Mesodermal cell (in vitro differentiated cells): ENCODE data around the gene TGFBR2.

Source experiments
- H3K27ac ChIP-seq: 2 replicates; pipeline ENCODE4 v1.7.0; 2013; ENCODE audit warnings: mild to moderate bottlenecking, low read depth, low read length, moderate library complexity; ENCODE audit not compliant: severe bottlenecking
- H3K36me3 ChIP-seq: 2 replicates; pipeline ENCODE4 v1.7.1; 2013; ENCODE audit warnings: mild to moderate bottlenecking, low read length, moderate library complexity; ENCODE audit not compliant: control insufficient read depth, insufficient read depth
- H3K4me1 ChIP-seq: one replicate; pipeline ENCODE4 v1.7.1; 2013; ENCODE audit warnings: mild to moderate bottlenecking, low read length; ENCODE audit not compliant: insufficient read depth, control insufficient read depth, poor library complexity, severe bottlenecking
- H3K4me3 ChIP-seq: 2 replicates; pipeline ENCODE4 v1.7.0; 2013; ENCODE audit warnings: low read length, control low read depth, mild to moderate bottlenecking; ENCODE audit not compliant: insufficient read depth, poor library complexity, severe bottlenecking; ENCODE audit errors: extremely low read depth
- H3K9me3 ChIP-seq: 2 replicates; pipeline ENCODE4 v1.7.1; 2013; ENCODE audit warnings: mild to moderate bottlenecking, low read length, moderate library complexity; ENCODE audit not compliant: control insufficient read depth
- WGBS, 2 experiments: methylation state at CpG; one replicate each; pipeline ENCODE4 v1.1.5; 2013; ENCODE audit warnings: missing lambda C conversion rate in 2 of 2; ENCODE audit not compliant: insufficient coverage in 2 of 2; 5-methylcytosine and 5-hydroxymethylcytosine counted together

TGFBR2 gene

DNA sequence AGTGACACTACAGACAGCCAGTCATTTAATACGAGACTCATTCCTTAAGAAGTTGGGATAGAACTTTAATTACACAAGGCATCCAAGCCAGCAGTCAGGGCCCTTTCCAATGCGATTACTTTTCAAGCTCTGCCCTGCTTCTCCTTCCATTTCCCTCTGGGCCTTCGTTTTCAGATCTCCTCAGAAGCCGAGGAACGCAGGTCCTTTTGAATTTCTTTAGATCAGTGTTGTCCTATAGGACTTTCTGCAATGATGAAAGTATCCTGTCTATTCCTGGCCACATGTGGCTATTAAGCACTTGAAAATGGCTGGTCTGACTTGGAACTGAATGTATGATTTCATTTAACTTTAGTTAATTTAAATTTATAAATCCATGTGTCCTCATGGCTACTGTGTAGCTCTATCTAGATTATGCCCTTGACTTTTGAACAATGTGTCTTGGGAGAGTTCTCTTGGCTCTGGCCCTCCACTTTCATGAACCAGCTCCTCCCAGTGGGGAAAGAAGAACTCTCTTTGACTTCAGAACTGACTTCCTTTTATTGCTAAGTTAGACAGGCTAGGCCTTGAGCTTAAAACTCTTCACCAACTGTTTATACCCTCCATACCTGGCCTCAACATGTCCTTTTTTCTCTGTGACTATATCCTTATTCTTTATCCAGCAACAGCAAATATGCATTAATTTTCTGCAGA, 22.6 kb downstream of the TGFBR2 start:
- Histone ChIP-seq H3K27ac (no peak overlapping the region), H3K36me3 (peaks cover 41% of the 10 kb centered on the region), H3K9me3 (no peaks in the 10 kb centered on the region), H3K4me3 (no peak overlapping the region), H3K4me1 (peaks cover 22% of the 10 kb centered on the region)
- 100% methylated on average over 1 to 2 of the region's 5 CpGs for WGBS, 2 experiments

- WGBS, 2 experiments = 98 to 100% methylated on average over 4 to 5 of the region's 6 CpGs
- H3K4me3 ChIP-seq = no peak overlapping the region
- peaks cover 37% of the 10 kb centered on the region for H3K36me3 ChIP-seq
- peaks cover 25% of the 10 kb centered on the region for H3K4me1 ChIP-seq
- no peak overlapping the region for H3K27ac ChIP-seq
- no peaks in the 10 kb centered on the region for H3K9me3 ChIP-seq
These were observed 23.3 kb downstream of the TGFBR2 start for GRCh38 chr3:30629746-30630145.

- H3K9me3 ChIP-seq = no peaks in the 10 kb centered on the region
- H3K4me1 ChIP-seq = peaks cover 30% of the 10 kb centered on the region
- WGBS, 2 experiments = 100% methylated on average over 1 of the region's 2 CpGs
- H3K4me3 ChIP-seq = no peak overlapping the region
- H3K36me3 ChIP-seq = peaks cover 40% of the 10 kb centered on the region
- no peak overlapping the region for H3K27ac ChIP-seq
These were observed 24.0 kb downstream of the TGFBR2 start for GRCh38 chr3:30630238-30631030.

GRCh38 chr3:30631243-30631904, 25.0 kb downstream of the TGFBR2 start:
- H3K4me1 ChIP-seq = peaks cover 21% of the 10 kb centered on the region
- H3K9me3 ChIP-seq = no peaks in the 10 kb centered on the region
- H3K27ac ChIP-seq = no peak overlapping the region
- 90 to 92% methylated on average over 6 of the region's 7 CpGs for WGBS, 2 experiments
- peaks cover 38% of the 10 kb centered on the region for H3K36me3 ChIP-seq
- no peak overlapping the region for H3K4me3 ChIP-seq

- no peak overlapping the region for H3K27ac ChIP-seq
- H3K36me3 ChIP-seq = peaks cover 40% of the 10 kb centered on the region
- peaks cover 18% of the 10 kb centered on the region for H3K4me1 ChIP-seq
- WGBS, 2 experiments = 100% methylated on average over 1 of the region's 3 CpGs; no CpG with 5 or more reads in 1 of the 2 experiments
- H3K9me3 ChIP-seq = no peaks in the 10 kb centered on the region
- no peak overlapping the region for H3K4me3 ChIP-seq
These were observed 25.7 kb downstream of the TGFBR2 start for GRCh38 chr3:30632065-30632464.

DNA sequence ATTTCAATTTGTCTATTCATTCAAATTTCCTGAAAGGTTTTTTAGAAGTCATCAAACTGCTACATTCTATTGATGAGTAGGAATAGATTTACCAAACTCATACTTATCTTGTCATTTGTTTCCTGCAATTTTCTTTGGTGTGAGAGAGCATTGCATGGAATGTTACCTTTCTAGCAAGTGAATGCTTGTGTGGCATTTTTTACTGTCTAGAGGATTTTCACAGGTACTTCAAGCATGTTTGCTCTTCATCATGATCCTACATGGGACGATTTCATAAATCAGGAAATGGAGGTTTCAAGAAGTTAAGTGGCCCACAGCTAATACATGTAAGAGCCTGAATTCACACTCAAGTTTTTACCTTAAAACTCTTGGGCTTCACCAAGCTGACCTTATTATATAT, 26.1 kb downstream of the TGFBR2 start:
- Histone ChIP-seq H3K27ac (no peak overlapping the region), H3K9me3 (no peaks in the 10 kb centered on the region), H3K4me3 (no peak overlapping the region), H3K36me3 (peaks cover 44% of the 10 kb centered on the region), H3K4me1 (peaks cover 18% of the 10 kb centered on the region)
- WGBS, 2 experiments = no CpG with 5 or more reads among the region's 1 CpG

GRCh38 chr3:30633718-30634117, 27.3 kb downstream of the TGFBR2 start:
- Histone ChIP-seq H3K27ac (no peak overlapping the region), H3K36me3 (peaks cover 41% of the 10 kb centered on the region), H3K4me3 (no peak overlapping the region), H3K9me3 (no peaks in the 10 kb centered on the region), H3K4me1 (peaks cover 18% of the 10 kb centered on the region)
- WGBS, 2 experiments = 100% methylated on average over 1 to 3 of the region's 3 CpGs

DNA sequence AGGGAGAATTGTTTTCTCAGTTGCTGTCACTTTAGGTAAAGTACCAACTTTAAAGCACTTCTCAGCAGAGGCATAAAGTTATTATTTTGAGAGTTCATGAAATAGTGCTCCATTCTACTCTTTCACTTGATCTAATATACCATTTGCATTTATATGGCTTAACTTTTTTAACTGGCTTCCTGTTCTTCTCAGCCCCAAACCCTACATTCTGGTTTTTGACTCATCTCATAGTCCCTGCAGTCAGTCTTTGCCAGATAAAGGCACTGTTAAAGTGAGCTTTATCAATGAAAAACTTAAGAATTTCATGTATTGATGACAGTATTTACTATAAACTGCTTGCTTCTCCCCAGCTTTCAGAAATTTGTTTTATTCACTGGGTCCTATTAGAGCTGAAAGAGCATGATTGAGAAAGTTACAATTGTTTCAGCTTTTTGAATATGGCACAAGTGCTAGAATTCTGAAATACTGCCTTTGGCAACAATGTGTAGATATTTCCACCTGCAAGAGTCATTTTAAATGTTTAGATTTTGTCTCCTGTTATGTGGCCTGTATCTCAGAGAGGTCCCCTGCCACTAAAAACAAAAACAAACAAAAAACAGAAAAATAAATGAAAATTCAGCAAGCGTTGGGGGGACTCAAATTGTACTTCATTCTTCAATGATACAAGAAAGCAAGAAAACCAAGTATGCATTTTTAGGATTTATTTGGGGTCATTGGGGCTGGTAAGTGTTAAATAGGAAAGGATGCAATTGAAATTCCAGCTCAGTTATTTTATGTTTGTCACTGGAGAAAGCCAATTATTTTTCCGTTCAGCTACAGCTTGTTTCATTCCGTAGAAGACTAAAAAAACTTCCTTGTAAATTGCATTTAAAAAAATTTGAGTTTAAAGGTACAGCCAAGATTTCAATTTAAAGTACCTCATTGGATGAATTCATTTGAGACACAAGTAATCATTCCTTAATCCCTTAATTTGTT, 28.6 kb downstream of the TGFBR2 start:
- 100% methylated on average over 1 to 2 of the region's 3 CpGs for WGBS, 2 experiments
- H3K27ac ChIP-seq = no peak overlapping the region
- peaks cover 18% of the 10 kb centered on the region for H3K4me1 ChIP-seq
- peaks cover 27% of the 10 kb centered on the region for H3K36me3 ChIP-seq
- no peaks in the 10 kb centered on the region for H3K9me3 ChIP-seq
- H3K4me3 ChIP-seq = no peak overlapping the region

DNA sequence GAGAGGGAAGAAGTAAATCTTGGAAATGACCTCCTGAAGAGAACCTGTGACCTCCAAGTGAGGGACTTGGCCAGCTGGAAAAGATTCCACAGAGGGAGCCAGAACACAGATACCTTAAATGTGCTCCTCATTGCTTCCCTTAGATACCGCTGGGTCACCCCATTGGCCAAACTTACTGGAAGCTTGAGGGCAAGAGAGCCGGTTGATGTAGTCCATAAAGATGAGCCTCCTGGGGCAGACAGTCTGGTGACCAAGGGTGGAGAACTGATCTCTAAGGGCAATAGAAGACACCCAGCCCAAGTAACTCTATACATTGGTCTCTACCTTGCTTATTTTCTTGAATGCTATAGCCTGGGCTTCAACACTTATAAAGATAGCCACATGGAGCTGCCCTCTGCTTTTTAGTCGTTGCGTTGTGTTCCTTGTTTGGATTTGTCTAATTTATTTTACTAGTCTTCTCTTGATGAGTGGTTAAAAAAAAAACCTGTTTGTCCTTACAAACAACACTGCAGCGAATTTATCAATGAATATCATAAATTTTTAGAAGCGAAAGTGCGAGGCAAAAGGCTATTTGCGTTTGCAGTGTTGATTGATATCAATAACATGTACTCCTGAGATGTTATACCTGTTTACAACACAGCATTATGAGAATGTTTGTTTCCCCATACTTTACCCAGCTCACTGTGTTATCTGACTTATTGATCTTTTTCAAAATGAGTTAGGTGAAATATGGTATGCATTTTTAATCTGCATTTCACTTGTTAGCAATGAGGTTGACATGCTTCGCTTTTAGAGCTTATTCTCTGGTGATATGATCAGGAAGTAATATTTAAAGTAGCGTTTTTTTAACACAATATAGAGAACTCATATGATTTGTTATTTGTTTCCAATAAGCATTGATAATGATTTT, 31.2 kb downstream of the TGFBR2 start:
- WGBS, 2 experiments = 100% methylated on average over 1 of the region's 10 CpGs
- H3K36me3 ChIP-seq = peaks cover 18% of the 10 kb centered on the region
- no peak overlapping the region for H3K27ac ChIP-seq
- peaks cover 9% of the 10 kb centered on the region for H3K4me1 ChIP-seq
- no peak overlapping the region for H3K4me3 ChIP-seq
- no peaks in the 10 kb centered on the region for H3K9me3 ChIP-seq
